ENCODE data around the gene GRIK2.

DNA sequence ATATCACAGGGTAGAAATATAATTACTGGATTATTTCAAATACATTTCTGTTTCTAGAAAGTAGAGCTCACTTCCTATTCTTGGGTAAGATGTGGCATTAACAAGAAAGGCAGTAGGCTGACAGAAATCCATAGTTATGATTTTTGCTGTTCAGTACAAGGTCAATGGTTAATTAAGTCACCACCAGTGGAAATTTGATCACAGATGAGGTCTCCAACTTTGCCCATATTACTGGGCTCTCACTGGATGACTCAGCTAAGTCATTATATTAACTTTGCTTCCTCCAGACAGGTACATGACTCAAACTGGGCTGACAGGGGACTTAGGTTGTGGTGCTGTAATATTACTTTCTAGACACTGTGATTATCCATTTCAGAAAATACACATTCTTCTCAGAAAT lies 212.4 kb downstream of the GRIK2 start:
- TF ChIP-seq CTCF (IDR thresholded peaks at IDR 0.05): no peak
- no peak for TF ChIP-seq POLR2A (IDR thresholded peaks at IDR 0.05)

Data from thyroid gland (tissue), 4 donors.